Measurements from ENCODE around the gene DKC1. TPM values are rescaled to one million over a fixed set of nuclear protein-coding genes. Genes with fewer than 3 reads are reported as not detected.
"Not testable (repeated sequence)": the region's sequence is repeated elsewhere in the genome, so short reads cannot be mapped to it uniquely, and the experiment has no call there.

Gene DKC1
- polyA plus RNA-seq, 1 donor: 32.9 TPM

GRCh38 chrX:154793084-154793795 is 30.6 kb downstream of the DKC1 start:
- DNase-seq: no peak

DNA sequence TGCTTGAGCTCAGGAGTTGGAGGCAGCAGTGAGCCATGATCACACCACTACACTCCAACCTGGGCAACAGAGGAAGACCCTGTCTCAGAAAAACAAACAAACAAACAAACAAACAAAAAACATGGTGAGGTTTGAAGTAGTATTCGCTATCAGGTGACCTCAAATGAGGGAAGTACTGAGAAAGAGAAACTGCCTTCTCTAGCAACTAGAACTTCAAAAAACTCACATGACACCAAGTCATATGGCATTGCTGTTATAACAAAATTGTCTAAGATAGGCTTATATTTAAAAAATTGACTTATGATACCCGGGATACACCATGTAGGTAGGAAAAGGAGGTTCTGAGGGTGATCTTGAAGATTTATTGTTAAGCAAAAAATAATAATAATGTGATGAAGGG is 32.4 kb downstream of the DKC1 start:
- DNase-seq: no peak

GRCh38 chrX:154797006-154797405 is 34.3 kb downstream of the DKC1 start:
- no peak for DNase-seq

- DNase-seq: no peak
Observed at GRCh38 chrX:154799556-154800348, 37.1 kb downstream of the DKC1 start.

GRCh38 chrX:154800478-154801210 is 38.0 kb downstream of the DKC1 start:
- no peak for DNase-seq

DNA sequence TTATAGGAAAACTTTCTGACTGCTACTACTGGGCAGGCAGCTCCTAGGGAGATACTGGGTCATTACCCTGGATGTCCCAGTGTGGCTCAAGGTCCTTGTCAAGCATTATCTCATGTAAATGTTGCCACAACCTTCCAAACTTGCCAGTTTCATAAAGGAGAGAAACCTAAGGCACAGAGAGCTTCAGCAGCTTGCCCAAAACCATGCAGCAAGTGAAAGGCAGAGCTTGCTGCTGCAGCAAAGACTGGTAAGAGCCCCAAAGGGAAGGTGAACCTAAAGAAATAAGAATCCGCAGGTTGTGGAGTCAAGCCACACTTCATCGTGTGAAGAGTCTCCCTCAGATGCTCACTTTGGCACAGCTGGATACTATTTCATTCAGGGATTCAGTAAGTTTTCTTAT is 40.3 kb downstream of the DKC1 start:
- no peak for DNase-seq

GRCh38 chrX:154804261-154804956 is 41.7 kb downstream of the DKC1 start:
- DNase-seq: no peak

- DNase-seq: peak; percentile 86
Observed at GRCh38 chrX:154804957-154805695, 42.5 kb downstream of the DKC1 start, which contains the start of gene MPP1. Gene MPP1, minus strand, starts transcription at chrX:154805485. Its CDS starts 112 bp downstream, at chrX:154805373.

- no peak for DNase-seq
Observed at GRCh38 chrX:154805696-154806091, 43.0 kb downstream of the DKC1 start.

GRCh38 chrX:154806837-154807501 is 44.3 kb downstream of the DKC1 start:
- no peak for DNase-seq

DNA sequence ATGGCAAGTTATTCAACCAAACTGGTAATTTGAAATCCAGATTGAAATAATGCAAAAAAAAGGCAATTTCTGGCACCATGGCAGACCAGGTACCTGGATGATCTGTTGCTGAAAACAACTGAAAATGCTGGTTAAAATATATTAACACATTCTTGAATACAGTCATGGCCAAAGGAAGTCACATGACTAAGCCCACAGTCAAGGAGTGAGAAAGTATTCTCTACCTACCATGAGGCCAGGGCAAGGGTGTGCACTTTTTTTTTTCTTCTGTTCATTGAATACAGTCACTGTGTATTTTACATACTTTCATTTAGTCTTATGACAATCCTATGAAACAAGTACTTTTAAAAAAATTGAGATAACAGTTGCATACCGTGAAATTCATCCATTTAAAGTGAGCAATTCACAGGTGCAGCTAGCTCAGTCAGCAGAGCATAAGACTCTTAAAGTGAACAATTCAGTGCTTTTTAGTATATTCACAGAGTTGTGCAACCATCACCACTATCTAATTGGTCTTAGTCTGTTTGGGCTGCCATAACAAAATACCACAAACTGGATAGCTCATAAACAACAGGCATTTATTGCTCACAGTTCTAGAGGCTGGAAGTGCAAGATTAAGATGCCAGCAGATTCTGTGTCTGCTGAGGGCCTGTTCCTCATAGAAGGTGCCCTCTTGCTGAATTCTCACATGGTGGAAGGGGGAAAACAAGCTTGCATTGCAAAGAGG is 47.4 kb downstream of the DKC1 start:
- DNase-seq: no peak

DNA sequence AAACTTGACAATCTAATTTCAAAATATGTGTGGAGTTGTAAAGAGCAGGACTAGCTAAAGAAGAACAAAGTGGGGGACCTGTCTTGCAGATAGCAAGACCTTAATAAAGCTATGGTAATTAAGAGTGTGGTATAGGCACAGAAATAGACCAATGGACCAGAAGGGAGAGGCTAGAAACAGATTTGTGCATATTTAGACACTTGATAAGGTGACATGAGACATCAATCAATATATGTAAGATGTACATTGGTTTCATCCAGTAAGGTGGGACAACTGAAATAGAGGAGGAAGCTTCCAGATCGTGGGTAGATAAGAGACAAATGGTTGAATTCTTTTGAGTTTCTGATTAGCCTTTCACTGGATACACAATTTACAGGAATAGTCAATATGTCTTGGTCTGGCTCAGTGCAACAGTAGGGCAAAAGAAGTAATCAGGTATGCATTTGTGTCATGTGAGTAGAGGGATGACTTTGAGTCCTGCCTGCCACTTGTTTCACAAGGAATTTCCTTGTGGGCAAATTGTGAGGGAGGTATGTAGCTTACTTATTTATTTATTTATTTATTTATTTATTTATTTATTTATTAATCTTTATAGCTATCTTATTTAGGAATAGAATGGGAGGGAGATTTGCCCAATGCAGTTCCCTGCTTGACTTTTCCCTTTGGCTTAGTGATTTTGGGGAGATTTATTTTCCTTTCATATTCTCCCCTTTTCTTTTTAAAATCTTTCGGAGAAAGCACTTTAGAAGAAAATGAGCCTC is 49.9 kb downstream of the DKC1 start:
- no peak for DNase-seq

GRCh38 chrX:154813801-154814200 is 51.1 kb downstream of the DKC1 start:
- no peak for DNase-seq

- no peak for DNase-seq
Observed at GRCh38 chrX:154815274-154815818, 52.7 kb downstream of the DKC1 start.

DNA sequence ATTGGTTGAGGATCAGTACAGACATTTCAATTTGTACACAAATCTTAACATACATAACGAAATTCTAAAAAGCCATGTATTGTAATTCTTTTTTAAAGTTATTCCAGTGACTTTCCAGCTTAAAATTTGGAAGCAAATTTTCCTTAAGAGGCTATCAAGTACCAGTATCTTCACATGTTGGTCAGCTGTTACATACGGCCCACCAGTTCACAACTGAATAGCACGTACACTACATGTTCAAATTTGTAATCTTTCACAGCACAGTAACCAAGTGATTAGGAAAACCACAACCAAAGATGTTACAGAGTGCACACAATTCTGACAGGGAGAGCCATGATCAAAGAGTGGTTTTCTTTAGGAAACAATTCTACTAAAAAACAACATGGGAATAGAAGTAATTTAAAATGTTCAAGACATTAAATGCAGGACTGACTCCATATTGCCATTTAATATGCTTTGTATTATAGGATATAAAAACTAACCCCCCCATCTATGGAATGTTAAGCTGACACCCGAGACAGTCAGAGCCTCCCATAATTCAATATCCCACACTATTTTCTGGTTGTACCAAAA is 53.7 kb downstream of the DKC1 start:
- not testable (repeated sequence) for DNase-seq

DNA sequence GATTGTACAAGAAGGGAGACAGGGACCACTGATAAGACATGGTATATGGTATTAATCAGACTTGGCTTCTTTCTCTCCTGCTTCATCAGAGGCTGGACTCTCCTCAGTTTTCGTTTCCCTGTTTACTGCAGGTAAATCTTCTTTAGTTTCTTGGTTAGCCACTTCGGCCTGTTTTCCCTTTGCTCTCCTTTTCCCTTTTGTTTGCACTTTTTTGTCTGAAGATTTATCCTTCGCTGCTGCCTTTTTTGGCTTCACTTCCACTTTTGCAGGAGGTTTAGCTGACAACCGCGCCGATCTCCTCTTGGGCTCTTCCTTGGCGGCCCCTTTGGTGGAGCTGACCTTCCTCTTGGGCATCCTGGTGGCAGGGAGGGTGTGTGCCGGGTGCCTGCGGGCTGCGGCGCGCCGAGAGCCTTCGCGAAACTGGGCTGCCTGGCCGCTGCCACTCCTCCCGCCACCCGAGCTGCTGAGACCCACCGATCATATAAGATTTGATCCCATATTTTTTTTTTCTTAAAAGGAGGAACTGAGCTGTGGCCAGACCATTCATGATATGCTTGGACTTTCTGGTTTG is 54.5 kb downstream of the DKC1 start:
- DNase-seq: not testable (repeated sequence)

DNA sequence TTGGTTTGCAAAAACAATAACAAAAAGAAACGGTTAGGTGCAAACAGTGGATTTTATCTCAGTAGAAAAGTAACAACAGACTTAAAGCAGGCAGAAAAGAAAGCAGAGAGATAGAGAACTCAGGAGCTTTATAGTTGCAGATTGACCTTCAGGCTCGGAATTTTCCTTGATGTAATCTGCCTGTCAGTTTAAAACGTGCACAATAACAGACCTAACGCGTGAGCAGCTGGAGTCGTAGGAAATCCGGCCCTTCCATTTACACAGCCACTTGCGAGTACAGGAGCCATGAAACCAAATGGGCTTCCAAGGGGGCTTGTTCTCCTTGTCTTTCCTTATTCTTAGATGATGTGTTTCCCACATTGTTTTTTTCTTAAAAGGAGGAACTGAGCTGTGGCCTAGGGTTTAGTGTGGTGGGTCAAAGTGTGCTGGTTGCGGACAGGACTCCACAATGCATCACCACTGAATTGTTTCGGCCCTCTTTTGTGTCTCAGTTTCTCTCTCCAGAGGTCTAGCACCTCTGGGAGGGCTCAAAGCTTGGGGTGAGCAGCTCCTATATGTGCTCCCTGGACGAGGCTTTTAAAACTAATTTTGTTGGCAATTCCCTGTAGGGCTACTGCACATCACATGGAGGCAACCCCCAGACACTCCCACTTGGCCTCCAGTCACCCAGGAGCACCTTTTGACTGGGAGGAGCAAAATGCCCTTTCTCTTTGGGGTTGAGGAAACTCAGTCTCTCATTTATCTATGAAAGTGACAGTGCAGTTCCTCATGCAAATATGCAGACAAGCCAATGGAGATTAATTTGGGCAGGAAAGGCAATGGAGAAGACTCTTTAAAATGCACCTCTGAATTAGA is 56.5 kb downstream of the DKC1 start:
- DNase-seq: no peak

Measured in hindlimb muscle (tissue), 1 donor.